GM21390 (cell line): ENCODE measurements around the gene CSHL1.
"Not testable (repeated sequence)": the region's sequence is repeated elsewhere in the genome, so short reads cannot be mapped to it uniquely, and the experiment has no call there.

ENCODE experiments used
- ATAC-seq: cut with Tn5 transposase; IDR thresholded peaks from one replicate; pipeline ENCODE4 v1.9.1; 2021; ENCODE audit not compliant: unreplicated experiment

Gene CSHL1

DNA sequence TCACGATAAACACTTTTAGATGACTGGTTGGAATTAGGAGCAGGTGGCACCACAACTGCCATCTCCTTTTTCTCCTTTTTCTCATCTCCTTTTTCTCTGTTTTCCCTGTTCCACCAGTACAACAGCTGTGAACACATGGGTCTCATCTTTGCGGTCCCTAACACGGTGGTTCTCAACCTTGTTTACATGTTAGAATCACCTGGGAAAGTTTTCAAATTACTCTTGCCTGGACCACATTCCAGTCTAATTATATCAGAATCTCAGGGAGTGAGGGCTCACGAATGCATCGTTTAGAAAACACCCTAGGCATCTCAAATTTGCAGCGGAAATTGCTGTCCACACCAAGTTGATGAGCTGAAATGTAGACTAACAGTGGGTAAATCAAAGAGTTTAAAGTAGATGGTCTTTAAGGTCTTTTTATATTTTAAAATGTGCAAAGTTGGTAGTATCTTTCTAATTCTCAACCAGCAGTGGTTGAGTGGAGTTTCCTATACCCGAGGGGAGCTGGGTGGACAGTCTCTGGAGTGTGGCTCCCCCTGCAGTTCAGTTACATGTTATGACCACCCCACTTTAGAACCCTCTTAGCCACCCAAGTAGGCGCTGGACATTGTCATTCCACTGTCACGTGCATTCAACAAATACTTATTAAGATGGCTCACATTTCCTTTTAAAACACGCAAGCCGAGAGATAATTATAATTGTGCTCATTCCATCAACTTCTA lies 18.6 kb downstream of the CSHL1 start:
- ATAC-seq, result not testable (repeated sequence)

DNA sequence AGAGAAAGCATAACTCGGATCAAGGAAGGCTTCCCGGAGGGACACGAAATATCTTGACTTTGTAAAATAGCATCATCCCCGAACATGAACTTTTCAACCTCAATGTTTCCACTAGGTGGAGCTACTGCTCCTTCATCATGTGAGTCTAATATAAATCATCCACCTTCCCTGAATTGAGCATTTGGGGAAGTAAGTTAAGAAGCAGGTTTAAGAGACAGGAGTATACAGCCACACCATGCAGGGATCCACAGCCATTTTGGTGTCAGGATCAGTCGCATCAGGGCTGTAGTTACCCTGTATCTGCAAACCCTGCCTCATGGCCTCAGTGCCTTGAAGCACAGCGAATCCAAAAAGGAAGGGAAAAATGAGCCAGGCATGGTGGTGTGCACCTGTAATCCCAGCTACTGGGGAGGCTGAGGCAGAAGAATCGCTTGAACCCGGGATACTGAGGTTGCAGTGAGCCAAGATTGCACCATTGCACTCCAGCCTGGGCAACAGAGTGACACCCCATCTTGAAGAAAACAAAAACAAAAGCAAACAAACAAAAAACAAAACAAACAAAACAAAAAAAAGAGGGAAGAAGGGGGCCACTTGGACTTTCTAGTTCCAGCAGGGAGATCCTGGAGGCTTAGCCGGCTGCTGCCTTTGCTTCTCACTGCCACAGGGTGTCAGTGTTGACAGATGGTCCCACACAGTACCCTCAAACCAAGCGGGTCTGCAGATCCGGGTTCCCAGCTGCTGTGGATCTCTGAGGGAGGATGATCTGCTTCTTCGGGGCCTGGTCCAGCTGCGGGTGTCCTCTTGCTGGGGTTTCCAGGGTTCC lies 21.8 kb downstream of the CSHL1 start:
- ATAC-seq, result not testable (repeated sequence)

DNA sequence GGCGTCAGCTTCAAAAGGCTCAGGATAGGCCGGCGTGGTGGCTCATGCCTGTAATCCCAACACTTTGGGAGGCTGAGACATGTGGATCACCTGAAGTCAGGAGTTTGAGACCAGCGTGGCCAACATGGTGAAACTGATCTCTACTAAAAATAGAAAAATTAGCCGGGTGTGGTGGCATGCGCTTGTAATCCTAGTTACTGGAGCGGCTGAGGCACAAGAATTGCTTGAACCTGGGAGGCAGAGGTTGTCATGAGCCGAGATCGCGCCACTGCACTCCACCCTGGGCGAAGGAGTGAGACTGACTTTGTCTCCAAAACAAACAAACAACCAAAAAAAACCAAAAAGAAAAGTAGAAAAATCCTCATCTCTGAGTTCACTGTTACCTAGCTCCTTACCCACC lies 25.9 kb downstream of the CSHL1 start:
- ATAC-seq, result not testable (repeated sequence)

DNA sequence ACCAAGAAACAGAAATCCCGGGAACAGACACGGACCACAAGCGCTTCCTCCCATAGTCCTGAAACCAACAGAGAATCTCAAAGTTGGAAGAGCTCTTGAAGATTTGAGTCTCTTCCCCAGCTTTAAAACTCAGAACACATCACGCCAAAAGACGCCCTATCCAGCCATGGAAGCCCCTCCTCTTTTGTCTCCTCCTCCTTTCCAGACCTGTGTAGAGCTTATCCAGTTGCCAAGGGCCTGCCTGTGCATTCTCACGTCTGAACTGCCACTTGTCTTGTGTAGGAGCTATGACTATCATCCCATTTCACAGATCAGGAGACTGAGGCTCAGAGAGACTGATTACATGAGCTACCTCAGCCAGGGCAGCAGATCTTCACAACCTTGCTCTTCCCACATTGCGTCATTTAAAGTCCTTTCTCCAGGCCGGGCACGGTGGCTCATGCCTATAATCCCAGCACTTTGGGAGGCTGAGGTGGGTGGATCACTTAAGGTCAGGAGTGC lies 28.4 kb downstream of the CSHL1 start:
- ATAC-seq, result not testable (repeated sequence)

DNA sequence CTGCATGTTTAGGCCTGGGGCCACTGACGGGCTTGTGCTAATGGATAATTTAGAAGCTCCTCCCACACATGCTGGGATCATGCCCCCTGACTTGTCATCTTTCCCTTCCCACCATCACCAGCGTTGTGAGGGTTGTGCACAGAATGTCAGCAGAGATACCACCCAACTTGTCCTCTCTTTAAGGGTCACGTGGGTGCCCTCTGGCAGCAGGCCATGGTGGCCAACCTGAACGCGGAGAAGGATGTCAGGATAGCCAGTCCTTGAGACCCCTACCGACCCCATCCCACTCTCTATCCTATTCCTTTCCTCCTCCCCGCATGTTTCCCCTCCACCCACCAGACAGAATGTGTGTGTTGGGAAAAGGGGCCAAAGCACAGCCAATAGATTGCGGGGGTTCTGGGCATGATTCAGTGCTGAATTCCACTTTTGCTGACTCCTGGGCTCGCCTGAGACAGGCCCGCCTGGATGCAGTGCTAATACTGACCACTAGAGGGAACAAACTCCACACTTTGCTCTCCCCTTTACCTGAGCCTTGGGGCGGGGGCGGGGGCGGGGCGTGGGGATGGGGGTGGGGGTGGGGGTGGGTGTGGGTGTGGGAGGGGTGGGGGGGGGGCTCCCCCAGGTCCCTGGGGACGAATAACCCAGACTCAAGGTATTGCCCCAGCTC lies 29.0 kb downstream of the CSHL1 start, which contains the start of gene GH2:
TSS of gene GH2 (minus strand) at position 10 of the 667 bp plus-strand sequence. CDS start 143 bp downstream, outside the sequence.
- ATAC-seq, result no peak

DNA sequence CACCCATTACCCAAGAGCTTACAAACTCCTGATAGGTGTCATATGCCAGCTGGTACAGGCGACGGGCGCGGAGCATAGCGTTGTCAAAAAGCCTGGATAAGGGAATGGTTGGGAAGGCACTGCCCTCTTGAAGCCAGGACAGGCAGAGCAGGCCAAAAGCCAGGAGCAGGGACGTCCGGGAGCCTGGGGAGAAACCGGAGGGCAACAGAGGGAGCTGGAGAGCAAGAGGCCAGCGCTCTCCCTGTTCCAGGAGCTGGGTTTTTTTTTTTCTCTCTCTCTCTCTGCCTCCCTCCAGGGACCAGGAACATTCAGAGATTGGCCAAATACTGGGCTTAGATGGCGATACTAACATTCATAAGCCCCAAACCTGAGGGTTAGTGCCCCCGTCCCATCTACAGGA lies 29.7 kb downstream of the CSHL1 start:
- ATAC-seq, result not testable (repeated sequence)

DNA sequence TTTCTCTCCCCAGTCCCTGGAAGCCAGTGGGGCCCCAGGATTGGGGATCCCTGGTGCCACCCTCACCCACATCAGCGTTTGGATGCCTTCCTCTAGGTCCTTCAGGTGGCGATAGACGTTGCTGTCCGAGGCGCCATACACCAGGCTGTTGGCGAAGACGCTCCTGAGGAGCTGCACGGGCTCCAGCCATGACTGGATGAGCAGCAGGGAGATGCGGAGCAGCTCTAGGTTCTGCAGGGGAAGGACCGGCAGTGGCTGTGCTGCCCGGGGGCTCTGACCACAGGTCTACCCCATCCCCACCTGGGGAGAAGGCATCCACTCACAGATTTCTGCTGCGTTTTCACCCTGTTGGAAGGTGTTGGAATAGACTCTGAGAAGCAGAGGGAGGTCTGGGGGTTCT lies 30.4 kb downstream of the CSHL1 start:
- no peak for ATAC-seq

DNA sequence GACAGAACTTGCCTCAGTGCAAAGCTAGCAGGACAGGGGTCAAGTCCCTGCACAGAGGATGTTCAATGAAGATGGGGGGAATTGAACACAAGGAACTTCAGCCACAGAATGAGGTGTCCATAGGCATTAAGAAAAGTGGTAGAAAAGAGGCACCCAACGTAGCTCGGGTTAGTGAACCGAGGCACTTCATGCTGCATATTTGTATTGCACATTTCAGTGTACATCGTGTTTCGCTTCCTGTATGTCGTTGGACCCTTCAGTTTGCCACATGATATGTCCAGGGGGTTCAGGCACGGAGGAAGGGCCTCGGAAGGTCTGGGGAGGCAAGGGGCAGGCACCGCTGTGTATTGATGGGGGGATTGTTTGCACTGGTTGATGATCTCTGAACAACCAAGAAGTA lies 32.6 kb downstream of the CSHL1 start:
- ATAC-seq, result not testable (repeated sequence)

DNA sequence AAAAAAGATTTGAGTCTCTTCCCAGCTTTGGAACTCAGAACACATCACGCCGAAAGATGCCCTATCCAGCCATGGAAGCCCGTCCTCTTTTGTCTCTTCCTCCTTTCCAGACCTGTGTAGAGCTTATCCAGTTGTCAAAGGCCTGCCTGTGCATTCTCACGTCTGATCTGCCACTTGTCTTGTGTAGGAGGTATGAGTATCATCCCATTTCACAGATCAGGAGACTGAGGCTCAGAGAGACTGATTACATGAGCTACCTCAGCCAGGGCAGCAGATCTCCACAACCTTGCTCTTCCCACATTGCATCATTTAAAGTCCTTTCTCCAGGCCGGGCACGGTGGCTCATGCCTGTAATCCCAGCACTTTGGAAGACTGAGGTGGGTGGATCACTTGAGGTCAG lies 36.4 kb downstream of the CSHL1 start:
- ATAC-seq, result not testable (repeated sequence)

DNA sequence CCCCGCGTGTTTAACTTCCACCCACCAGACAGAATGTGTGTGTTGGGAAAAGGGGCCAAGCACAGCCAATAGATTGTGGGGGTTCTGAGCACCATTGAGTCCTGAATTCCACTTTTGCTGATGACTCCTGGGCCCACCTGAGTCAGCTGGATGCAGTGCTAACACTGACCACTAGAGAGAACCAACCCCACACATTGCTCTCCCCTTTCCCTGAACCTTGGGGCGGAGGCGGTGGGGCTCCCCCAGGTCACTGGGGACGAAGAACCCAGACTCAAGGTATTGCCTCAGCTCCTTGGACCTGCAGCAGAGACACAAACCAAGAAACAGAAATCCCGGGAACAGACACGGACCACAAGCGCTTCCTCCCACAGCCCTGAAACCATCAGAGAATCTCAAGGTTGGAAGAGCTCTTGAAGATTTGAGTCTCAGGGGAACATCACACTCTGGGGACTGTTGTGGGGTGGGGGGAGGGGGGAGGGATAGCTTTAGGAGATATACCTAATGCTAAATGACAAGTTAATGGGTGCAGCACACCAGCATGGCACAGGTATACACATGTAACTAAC lies 36.9 kb downstream of the CSHL1 start:
- not testable (repeated sequence) for ATAC-seq

DNA sequence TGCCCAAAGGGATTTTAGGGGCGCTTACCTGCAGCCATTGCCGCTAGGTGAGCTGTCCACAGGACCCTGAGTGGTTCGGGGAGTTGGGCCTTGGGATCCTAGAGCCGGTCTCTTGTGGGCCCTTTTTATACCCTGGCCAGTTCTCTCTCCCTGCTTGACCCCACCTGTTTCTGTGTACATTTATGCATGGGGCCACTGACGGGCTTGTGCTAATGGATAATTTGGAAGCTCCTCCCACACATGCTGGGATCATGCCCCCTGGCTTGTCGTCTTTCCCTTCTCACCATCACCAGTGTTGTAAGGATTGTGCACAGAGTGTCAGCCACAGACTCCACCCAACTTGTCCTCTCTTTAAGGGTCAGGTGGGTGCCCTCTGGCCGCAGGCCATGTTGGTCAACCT lies 37.5 kb downstream of the CSHL1 start, which contains the start of gene CSH2:
TSS of gene CSH2 (minus strand) at position 101 of the 400 bp plus-strand sequence. CDS start at position 38, 63 bp downstream.
- ATAC-seq, result not testable (repeated sequence)

DNA sequence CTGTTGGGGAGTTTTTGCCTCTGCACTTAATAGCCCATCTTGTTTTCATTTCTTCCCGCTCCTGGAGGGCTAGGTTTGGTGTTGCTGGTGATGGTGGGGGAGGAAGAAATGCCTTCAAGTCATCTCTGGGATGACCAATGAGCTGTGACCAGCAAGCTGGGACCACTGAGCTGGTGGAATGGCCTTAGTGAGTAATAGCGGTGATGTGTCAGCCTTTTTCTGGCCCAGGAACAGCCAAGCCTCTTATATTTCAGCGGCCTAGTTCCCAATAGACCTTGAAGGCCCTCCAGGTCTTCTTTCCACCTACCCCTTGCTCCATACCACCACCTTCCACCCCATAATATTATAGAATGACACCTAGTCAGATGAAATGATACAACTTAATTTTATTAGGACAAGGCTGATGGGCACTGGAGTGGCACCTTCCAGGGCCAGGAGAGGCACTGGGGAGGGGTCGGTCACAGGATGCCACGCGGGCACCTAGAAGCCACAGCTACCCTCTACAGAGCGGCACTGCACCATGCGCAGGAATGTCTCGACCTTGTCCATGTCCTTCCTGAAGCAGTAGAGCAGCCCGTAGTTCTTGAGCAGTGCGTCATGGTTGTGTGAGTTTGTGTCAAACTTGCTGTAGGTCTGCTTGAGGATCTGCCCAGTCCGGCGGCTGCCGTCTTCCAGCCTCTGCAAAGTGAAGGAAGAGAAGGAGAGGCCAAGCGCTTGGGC lies 39.3 kb downstream of the CSHL1 start:
- ATAC-seq, result not testable (repeated sequence)

DNA sequence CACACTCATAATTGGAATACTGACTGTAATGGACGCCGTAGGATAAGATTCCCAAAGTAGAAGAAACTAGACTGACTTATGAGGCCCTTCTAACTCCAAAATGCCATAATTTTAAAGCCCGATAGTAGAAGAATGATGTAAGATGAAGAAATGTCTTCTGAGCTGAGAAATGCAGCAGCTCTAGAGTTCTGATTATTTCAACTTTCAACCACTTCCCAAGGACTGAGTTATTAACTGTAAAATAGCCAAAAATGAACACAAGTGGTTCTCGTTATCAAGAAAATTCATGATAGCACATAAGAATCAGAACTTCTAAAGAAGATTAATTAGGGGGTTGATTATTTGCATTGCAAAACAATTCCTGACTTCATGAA lies 40.8 kb downstream of the CSHL1 start:
- not testable (repeated sequence) for ATAC-seq

DNA sequence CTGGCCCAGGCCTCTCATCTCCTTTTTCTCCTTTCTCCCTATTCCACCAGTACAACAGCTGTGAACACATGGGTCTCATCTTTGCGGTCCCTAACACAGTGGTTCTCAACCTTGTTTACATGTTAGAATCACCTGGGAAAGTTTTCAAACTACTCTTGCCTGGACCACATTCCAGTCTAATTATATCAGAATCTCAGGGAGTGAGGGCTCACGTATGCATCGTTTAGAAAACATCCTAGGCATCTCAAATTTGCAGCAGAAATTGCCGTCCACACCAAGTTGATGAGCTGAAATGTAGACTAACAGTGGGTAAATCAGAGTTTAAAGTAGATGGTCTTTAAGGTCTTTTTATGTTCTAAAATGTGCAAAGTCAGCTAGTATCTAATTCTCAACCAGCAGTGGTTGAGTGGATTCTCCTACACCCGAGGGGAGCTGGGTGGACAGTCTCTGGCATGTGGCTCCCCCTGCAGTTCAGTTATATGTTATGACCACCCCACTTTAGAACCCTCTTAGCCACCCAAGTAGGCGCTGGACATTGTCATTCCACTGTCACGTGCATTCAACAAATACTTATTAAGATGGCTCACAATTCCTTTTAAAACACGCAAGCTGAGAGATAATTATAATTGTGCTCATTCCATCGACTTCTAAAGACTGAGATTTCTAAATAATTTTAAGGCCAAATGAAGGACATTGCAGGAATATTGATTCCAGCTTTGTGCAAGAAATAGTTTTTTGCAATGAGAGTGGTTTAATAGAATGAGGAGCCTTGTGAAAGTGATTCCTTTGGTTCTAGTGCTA lies 41.4 kb downstream of the CSHL1 start:
- ATAC-seq, result not testable (repeated sequence)

DNA sequence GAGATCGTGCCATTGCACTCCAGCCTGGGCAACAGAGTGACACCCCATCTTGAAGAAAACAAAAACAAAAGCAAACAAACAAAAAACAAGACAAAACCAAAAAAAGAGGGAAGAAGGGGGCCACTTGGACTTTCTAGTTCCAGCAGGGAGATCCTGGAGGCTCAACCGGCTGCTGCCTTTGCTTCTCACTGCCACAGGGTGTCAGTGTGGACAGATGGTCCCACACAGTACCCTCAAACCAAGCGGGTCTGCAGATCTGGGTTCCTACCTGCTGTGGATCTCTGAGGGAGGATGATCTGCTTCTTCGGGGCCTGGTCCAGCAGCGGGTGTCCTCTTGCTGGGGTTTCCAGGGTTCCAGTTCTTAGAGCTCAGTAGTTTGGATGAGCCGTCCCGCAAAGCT lies 44.4 kb downstream of the CSHL1 start:
- not testable (repeated sequence) for ATAC-seq
